Stimulated activated CD4-positive, alpha-beta T cell treated with anti-CD3 and anti-CD28 coated beads, TNF-alpha, amount 100 ng/mL, for 4 hours (primary cell): ENCODE measurements around the gene DNM2.

Experiments
- DNase-seq, 3 experiments: peaks; one replicate each; pipeline ENCODE4 v3.0.0-alpha.2; 2020; ENCODE audit warnings: low read depth in 3 of 3

The DNM2 gene

DNA sequence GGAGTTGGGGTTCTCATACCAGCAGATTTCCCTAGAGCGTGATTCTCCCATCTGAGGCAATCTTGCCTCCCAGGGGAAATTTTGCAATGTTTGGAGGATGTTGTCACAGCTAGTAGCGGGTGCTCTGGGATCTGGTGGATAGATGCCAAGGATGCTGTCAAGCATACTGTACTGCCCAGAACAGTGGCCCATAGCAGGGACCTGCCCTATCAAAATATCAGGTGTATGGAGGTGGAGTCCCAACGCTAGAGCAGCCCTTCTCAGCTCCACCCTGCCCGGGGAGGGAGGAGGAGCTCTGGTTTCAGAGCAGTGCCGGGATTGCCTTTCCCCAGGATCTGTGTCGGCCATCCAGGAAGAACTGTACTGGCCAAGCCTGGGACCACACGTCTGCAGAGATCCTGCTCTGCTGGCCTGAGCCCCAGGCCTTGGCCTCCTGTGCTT lies 27.5 kb upstream of the DNM2 start:
- no peak for DNase-seq

DNA sequence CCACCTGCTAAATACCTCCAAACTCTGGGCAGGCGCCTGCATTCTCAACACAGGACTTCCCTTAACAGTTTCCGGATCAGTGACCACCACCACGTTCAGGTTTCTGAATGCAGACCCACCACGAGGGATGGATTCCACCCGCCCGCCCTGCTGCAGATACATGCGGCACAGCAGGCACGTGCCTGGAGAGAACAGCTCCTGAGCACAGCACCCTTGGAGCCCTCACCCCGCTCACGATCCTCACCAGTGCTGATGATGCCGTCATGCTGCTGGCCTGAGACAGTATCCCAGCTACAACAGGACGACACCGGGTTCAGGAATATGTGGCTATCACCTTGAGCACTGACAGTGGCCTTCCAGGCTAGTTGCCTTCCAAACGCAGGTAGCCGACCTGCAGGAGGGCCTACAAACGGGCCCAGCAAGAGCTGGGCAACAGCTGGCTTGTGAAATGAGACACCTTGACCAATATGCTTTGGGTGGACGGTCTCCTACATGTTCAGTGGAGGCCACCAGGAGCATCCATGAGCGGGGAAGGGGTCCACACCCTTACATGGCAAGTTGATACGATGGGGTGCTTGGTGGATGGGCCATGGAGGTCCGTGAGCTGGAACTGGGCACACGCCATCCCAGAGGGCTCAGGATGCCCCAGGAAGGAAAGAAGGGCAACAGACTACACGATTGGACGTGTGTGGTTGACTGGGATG lies 26.5 kb upstream of the DNM2 start:
- DNase-seq, result no peak

DNA sequence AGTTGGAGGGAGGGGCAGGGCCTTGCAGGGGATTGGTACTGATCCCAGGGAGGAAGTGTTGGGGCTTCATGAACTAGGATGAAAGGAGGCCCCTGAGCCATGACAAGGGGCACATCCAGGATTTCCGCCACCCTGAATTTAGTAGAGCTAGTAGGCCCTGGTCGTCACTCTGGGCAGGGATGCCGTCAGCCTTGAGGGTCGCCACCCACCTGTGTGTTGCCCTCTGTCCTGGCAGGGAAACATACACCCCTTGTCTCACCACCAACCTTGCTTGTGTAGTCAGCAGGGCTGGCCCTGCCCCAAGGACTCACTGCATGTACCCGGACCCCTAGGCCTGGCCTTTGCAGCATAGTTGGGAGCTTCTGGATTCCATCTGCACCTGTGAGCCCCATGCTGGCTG lies 26.0 kb upstream of the DNM2 start:
- DNase-seq, result no peak

DNA sequence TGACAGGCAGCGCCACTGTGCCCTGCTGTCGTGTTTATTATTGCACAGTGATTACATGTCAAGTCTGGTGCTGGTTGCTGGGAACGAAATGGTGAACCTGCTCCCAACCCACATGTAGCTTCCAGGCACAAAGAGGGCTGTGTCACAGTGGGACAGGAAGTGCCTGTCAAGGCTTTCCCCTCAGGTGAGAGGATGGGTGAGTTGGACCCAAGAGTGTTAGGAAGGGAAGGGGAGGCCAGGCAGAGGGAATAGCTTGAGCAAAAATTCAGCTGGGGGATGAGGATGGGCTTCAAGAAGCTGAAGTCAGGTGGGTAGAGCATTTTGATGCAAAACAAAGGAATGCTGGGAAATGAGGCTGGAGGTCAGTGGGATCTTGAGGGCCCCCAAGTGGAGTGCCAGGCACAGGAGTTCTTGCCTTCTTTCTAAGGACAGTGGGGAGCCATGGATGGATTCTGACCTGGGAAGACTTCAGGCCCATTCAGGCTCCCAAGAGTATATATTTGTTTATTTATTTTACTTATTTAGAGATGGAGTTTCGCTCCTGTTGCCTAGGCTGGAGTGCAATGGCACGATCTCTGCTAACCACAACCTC lies 25.1 kb upstream of the DNM2 start:
- no peak for DNase-seq

DNA sequence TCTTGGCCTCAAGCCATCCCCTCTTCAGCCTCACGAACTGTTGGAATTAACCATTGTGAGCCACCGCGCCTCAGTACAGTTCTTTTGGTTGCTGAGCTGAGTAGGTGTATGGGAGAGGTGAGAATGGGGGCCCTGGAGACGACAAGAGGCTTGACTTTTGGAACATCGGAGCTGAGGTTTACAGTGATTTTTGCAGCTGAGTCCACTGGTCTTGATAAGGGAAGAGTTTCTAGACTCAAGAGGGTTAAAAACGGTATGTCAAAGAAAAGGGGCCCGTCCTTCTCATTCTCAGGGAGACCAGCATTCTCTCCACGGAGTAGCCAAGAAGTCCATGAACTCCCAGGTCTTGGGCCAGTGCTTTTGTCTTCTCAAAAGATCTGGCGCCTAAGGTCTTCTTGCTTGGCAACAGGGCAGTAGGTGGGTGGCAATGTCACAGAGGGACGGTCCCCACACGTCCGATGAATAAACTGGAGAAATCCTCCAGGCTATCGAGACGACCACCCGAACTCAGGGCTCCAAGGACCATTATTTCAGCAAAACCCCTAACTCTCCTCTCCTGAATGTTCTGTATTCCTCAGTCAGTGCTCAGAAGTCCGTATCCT lies 23.1 kb upstream of the DNM2 start:
- no peak for DNase-seq

DNA sequence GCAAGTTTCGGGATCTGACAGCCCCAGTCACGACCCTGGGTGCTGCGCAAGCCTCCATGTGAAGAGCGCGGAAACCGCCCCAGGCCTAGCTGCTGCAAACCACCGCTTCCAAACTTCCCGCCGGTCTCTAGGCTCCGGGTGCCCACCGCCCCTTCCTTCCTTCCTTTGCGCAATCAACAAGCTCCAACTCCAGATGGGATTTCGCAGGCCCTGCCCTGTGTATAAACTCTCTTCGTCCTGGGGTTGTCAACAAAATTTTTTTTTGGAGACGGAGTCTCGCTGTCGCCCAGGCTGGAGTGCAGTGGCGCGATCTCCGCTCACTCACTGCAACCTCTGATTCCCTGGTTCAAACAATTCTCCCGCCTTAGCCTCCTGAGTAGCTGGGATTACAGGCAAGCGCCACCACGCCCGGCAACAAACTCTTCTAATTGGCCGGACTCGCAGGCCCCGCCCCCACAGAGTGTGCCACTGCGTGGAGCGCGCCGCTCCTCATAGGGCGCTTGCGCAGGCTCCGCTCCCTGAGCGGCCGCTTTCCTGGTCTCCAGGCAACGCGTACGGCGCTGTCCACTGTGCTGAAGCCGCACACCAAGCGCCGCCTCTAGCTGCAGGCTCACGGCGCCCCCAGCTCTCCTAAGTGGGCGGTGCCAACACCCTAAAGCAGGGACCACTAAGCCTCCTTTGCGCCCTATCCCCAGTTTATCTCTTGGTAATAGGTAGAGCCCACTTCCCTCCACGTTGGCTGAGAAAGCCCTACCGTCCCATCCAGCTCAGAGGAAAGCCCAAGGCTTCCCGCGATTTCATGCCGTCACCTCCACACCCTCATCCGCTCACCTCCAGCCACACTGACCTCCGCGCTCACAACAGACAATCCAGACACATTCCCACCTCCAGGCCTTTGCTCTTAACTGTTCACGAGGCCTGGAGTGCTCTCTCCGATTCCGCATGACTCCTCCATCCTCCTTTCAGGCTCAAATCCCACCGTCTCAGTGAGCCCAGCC lies 22.2 kb upstream of the DNM2 start:
- peak; percentile 68 to 73 (median 70) for DNase-seq

DNA sequence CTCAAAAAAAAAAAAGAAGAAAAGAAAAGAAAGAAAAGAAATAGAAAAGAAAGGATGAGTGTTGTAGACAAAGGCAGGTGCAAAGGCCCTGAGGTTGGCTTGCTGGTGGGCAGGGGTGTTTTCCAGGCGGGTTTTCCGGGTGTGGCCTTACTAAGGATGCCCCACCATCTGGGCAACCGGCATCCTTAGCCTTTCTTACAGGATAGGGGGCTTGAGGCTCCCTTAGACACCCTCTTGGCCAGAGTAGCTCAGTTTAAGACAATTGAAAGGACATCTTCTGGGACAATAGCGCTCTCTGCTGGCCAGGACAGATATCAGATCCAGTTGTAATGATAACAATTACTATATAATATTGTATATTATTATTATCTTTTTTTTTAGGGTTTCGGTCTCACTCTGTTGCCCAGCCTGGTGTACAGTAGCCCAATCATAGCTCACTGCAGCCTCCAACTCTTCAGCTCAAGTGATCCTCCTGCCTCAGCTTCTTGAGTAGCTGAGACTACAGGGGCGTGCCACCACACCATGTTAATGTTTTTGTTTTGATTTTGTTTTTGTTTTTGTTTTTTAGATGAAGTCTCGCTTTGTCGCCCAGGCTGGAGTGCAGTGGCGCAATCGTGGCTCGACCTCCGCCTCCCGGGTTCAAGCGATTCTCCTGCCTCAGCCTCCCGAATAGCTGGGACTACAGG lies 18.1 kb upstream of the DNM2 start:
- DNase-seq, result peak; percentile 38 to 51 (median 51)

DNA sequence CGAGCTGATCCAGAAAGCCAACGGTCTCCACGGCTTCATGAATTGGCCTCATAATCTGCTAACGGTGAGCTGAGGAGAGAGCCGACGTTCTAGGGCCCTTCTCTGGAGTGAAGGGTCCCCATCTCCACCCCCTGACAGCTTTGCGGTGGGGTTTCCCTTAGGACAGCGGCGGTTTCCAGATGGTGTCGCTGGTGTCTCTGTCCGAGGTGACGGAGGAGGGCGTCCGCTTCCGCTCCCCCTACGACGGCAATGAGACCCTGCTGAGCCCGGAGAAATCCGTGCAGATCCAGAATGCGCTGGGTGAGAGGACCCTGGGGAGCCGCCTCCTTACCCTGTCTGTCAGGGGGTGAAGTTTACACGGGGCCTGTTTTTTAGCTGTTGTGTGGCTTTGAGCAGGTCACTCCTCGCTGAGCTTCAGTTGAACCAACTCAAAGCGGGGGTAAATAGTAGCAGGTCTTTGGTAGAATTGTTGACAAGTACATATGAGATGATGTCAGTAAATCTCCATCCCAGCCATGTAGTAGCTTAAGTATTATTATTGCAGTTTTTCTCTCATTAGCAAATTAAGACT lies 15.8 kb upstream of the DNM2 start:
- no peak for DNase-seq

DNA sequence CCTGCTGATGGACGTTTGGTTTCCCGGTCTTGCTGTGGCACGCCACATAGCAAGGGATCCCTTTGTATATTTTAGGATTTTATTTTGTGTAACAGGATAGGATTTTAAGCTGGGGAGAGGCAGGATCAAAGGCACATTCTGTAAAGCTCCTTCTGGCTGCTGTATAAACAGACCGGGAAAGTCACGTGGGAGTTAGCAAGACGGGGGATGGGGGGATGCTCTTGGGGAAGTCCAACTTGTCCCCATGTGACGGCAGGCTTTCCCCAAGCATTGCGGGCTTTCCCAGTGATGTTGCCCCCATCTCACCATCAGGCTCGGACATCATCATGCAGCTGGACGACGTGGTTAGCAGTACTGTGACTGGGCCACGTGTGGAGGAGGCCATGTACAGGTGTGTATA lies 10.9 kb upstream of the DNM2 start:
- no peak for DNase-seq

DNA sequence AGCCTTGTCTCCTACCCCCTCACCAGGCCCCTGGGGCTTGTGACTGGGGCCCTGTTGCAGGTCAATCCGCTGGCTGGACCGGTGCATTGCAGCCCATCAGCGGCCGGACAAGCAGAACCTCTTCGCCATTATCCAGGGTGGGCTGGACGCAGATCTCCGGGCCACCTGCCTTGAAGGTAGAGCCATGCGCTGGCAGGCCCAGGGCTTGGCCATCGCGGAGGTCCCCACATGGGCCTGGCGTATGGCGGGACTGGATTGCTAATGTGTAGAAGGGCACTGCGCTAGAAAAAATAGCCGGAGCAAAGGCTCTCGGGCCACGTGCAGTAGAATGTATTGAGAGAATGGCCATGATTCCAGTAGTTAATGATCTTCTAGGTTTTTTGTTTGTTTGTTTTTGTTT lies 10.4 kb upstream of the DNM2 start:
- no peak for DNase-seq

DNA sequence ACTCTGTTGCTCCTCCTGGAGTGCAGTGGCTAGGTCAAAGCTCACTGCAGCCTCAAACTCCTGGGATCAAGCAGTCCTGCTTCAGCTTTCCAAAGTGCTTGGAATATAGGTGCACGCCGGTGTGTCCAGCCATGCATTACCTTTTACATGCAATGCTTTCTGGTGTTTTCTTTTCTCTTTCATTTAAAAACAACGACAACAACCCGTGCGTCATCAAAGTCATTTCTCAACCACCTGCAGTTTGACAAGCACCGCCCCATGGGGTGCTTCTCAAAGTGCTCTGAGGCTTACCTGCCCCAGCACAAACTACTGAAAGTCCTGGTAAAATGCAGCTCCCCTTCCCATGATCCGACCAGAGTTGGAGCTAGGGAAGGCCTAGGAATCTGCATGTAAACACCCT lies 9.6 kb upstream of the DNM2 start:
- no peak for DNase-seq

DNA sequence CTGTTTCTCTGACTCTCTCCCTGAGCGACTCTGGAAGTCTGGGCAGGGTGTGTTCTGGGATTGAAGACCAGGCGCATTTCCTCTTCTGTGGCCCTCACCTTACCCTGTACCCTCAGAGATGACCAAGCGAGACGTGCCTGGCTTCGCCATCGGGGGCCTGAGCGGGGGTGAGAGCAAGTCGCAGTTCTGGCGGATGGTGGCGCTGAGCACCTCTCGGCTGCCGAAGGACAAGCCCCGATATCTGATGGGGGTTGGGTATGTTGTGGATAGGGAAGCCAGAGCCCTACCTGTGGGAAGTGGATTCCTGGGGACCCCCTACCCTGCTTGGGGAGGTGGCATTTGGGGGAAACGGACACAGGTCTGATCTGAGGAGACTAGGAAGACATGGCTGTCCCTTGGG lies 5.8 kb upstream of the DNM2 start:
- DNase-seq, result no peak

DNA sequence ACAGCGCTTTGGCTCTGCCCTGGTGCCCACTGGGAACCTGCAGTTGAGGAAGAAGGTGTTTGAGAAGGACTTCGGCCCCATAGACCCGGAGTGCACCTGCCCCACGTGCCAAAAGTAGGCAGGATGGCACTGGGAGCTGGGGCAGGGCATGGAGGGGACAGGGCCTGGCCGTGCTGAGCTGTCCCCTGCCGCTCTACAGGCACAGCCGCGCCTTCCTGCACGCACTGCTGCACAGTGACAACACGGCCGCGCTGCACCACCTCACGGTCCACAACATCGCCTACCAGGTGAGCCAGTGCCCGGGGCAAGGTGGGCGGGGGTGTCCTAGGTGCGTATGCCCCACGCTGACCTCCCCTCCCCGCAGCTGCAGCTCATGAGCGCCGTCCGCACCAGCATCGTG lies 5.1 kb upstream of the DNM2 start:
- no peak for DNase-seq

DNA sequence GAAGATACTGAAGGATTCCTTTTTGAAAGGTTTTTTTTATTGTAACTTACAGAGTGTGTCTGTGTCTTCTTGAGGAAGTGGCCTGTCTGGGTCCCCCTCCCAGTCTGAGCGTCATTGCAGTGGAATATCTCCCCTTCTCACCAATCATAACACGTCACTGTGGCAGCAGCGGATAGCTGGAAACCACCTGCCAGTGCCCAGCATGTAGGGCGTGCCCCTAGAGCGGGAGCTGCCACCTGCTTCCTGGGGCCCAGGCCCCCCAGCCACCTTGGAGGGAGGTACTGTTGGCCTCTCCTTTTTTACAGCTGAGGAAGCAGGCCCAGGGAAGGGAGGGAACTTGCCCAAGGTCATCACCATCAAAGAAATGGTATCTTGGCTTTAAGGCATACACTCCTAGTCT lies 4.6 kb upstream of the DNM2 start:
- no peak for DNase-seq

DNA sequence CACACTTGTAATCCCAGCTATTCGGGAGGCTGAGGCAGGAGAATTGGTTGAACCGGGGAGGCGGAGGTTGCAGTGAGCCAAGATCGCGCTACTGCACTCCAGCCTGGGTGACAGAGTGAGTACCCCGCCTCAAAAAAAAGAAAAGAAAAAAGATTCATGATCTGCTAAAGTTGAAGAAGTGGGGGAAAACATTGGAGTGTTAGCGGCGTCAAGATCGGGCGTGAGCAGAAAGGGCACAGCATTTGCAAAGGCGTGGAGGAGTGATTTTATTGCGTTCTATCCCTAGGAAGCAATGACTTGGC lies 874 bp upstream of the DNM2 start:
- no peak for DNase-seq

DNA sequence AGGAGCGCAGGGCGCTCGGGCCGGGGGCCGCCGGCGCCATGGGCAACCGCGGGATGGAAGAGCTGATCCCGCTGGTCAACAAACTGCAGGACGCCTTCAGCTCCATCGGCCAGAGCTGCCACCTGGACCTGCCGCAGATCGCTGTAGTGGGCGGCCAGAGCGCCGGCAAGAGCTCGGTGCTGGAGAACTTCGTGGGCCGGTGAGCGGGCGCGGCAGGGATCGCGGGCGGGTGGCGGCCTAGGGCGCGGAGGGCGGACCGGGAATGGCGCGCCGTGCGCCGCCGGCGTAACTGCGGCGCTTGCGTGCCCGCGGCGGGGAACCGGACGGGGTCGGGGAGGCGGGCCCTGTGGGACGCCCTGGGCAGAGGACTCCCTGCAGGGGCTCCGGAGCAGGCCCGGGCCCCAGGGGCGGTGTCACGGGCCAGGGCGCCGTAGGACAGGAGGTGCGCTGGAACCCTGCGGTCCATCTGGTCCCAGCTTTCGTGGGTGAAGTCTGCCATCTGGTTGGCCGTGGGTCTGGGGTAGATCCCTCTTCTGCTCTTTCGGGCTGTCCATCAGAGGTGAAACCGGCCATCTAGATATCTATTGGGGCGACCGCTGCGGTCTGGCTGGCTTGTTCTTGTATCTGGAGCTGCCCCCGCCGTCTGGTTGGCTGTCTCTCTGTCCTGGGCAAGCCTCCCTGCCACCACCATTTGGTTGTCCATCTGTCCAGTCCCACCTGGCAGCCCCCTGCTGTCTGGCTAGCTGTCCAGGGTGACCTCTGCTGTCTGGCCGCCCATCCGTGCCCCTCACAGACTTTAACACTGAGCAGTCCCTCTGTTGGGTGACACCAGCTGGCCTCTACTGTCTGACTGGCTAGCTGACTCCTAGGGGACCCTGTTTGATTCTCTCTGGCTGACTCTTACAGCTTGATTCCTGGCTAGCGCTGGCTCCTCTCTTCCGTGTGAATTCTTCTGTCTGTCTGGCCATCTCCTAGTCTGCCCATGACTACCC lies 622 bp downstream of the DNM2 start:
- peak in 2 of 3 experiments; percentile 17 to 39 for DNase-seq

DNA sequence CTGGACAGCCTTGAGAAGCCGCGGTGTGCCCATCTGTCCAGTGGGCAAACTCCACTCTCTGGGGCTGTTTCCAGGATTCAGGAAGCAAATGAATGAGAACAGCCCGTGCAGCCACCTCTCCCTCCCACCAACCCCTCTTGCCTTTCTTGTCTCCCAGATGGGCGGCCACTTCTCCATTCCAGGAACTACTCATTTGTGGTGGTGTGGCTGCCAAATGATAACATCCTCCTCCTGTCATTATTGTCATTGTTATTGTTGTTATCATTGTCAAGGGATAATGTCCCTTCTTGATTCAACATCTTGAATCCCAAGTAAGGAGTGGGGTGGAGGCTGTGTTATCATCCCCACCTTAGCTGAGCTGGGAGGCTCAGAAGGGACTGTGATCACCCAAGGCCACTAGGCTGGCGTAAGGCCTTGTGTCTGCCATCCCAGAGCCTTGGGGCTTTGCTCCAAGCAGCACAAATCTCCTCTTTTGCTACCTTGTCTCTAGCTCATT lies 1.6 kb downstream of the DNM2 start:
- no peak for DNase-seq

DNA sequence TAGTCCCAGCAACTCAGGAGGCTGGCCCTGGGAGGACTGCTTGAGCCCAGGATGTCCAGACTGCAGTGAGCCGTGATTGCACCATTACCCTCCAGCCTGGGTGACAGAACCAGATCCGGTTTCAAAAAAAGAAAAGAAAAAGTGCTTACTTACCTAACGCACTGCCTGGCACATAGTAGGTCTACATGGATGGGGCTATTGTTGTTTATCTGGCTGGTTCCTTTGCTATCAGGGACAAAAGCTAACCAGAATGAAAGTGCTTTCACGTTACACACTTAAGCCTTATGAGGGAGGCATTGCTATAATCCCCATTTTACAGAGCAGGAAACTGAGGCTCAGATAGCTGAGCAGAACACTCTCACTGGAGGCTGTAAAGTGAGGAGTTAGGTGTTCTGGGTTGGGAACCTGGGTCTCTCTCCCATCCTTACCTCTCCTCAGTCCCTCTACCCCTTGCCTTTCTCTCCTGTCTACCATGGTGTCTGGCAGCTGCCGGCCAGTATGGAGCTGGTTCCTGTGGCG lies 2.8 kb downstream of the DNM2 start:
- DNase-seq, result no peak

DNA sequence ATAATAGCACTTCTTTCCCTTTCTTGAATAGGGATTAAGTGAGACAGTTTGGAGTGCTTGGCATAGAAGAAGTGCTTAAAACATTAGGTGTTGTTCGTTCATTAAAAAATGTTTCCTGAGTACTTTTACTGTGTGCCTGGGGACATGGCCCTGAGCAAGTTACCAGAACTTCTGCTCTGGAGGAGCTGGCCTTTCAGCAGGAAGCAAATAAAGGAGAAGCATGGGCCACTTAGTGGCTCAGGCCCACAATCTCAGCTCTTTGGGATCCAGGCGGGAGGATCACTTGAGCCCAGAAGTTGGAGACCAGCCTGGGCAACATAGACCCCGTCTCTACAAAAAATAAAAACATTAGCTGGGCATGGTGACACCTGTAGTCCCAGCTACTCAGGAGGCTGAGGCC lies 5.7 kb downstream of the DNM2 start:
- no peak for DNase-seq

DNA sequence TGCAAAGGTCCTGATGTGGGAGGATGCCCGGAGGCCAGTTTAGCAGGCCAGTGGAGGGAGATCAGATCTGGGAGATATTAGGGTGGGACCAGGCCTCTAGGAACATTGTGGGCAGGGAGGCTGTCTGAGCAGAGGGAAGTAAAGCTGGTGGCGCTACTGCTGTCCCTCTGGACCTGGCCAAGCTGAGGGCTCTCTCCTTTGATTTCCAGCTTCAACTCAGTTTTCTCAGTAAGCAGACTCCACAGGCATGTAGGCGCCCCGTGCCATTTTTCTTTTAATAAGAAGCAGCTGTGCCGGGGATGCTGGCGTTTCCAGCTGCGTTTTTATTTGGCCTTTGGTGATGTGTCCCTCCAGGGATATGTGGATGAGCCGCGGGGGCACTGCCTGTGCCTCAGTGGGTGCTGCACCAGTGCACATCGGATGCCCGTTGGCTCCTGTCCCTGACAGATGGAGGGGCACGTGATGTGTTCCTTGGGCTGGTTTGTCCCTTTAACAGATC lies 6.7 kb downstream of the DNM2 start:
- DNase-seq, result no peak
